NCI-H1694 treated with DMSO at 0.1 percent for 48 hours (cell line): ENCODE data around the gene STEEP1.
"Not testable (repeated sequence)": the region's sequence is repeated elsewhere in the genome, so short reads cannot be mapped to it uniquely, and the experiment has no call there.

Experiments
- DNase-seq: peaks from one replicate; lab custom pipeline; 2025; lab: John Stamatoyannopoulos, UW

STEEP1 gene

DNA sequence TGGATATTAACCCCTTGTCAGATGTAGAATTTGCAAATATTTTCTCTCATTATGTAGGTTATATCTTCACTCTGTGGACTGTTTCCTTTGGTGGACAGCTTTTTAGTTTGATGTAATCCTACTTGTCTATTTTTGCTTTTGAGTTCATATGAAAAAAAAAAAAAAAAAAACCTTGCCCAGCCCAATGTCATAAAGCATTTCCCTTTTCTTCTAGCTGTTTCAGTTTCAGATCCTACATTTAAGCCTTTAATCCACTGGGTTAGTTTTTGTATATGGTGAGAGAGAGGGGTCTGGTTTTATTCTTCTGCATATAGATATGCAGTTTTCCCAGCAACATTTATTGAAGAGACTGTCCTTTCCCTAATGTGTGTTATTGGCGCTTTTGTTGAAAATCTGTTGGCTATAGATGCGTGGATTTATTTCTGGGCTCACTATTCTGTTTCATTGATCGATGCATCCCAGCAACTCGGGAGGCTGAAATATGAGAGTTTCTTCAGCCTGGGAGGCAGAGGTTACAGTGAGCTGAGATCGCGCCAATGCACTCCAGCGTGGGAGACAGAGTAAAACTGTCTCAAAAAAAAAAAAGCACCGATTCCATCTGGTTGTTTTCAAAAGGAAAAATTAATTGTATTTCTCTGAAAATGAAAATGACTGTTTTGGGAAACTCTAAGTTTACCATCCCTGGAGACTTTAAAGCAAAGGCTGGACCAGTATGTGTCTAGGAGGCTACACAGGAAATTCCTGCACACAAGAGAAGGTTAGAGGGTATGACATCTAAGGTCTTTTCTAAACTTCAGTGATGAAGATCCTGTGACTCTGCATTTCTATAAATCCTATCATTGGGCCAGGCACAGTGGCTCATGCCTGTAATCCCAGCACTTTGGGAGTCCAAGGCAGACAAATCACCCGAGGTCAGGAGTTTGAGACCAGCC lies 35.6 kb downstream of the STEEP1 start:
- no peak for DNase-seq

GRCh38 chrX:119523664-119524184 lies 41.5 kb downstream of the STEEP1 start:
- DNase-seq: no peak

DNA sequence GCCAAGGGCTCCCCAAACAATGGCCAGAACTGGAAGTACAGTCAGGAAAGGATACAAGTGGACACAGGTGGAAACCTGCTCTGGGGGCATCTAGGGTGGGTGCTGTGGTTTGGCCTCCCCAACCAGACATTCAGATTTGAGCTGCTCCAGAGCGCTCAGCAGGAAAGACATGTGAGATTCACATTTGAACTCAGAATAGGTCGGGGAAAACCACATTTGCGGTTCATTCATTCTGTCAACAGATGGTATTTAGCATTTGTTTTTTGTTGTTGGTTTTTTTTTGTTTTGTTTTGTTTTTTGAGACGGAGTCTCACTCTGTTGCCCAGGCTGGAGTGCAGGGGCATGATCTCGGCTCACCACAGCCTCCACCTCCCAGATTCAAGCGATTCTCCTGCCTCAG lies 44.0 kb downstream of the STEEP1 start:
- DNase-seq: no peak

GRCh38 chrX:119518371-119518770 lies 46.8 kb downstream of the STEEP1 start:
- DNase-seq: no peak

GRCh38 chrX:119516157-119516702 lies 49.0 kb downstream of the STEEP1 start:
- peak; percentile 91 for DNase-seq

DNA sequence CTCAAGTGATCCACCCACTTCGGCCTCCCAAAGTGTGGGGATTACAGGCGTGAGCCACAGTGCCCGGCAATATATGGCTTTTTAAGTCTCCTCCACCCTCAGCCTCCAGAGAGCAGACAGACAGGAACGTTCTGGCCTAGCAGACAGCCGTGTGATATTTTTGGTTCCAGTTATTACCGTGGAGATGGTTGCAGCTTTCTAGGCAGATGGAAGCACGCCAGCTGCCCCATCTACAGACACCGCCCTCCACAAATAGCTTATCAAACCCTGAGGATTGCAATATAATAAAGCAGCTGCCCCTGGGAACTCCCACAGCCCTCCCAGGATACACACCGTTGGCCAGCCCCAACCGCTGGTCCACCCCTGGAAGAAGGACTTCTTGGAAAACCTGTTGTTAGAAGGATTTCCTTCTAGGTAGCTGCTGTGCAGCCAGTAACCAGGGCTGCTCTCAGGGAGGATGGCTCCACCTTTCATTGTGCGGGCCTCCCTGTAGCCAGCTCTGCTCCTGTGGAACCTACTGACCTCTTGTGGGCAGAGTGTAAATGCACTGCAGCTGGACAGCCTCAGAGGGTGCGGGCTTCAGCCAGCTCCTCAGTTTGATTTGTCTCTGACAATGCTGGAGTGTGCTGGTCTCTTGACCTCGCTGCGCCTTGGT lies 52.9 kb downstream of the STEEP1 start:
- DNase-seq: peak; percentile 30

DNA sequence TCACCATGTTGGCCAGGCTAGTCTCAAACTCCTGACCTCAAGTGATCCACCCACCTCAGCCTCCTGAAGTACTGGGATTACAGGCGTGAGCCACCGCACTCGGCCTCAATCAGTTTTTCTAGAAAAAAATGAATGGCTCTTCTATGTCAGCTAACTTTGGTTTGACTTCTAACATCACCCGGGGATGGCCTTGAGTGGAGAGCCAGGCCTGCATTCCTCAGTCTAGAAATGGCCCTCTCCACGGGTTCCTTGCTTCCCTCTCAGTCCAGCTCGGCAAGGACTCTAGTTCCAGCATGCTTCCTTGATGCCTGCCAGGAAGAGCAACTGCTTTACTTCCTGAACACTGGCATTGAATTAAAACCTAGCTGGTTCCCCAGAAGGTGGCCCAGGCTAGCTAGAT lies 58.0 kb downstream of the STEEP1 start:
- DNase-seq: no peak

DNA sequence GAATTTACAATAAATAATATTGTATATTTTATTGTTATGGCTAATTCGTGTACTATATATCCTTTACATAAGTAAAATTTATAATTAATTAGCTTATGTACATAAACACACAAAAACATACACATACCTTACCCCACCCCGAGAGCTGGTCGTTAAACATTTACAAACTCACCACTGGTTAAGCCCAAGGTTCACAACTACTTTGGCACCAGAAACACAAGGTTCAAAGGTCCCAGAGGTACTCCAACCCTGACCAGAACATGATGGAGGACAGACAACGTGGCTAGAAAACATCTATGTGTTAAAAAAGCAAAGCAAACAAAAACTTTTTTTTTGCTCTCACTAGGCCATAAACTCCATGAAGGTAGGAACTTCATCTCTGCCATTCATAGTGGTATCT lies 59.3 kb downstream of the STEEP1 start:
- no peak for DNase-seq

DNA sequence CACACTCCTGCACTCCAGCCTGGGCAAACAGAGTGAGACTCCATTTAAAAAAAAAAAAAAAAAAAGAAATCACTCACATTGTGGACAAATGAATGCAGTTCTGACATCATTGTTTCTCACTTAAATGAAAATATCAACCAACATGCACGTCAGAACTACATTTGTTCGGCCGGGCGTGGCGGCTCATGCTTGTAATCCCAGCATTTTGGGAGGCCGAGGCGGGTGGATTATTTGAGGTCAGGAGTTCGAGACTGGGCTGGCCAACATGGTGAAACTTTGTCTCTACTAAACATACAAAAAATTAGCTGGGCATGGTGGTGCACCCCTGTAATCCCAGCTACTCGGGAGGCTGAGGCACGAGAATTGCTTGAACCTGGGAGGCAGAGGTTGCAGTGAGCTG lies 60.1 kb downstream of the STEEP1 start:
- DNase-seq: not testable (repeated sequence)

DNA sequence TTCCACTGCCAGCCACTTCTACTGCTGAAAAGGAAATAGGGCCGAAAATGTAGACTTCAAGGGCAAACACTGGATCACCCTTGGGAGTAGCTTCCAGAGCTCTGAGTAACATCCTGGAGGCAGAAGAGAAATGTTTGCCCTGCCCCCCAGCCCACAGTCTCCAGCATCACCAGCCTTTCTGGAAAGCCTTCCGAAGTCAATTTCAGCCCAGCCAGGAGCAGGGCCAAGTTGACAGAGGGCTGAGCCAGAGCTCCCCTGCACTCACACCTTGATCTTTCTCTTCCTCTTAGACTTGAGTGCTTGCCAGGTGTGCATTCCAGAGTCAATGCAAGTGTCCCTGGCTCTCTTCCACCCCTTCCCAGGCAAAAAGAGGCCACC lies 61.7 kb downstream of the STEEP1 start:
- no peak for DNase-seq

DNA sequence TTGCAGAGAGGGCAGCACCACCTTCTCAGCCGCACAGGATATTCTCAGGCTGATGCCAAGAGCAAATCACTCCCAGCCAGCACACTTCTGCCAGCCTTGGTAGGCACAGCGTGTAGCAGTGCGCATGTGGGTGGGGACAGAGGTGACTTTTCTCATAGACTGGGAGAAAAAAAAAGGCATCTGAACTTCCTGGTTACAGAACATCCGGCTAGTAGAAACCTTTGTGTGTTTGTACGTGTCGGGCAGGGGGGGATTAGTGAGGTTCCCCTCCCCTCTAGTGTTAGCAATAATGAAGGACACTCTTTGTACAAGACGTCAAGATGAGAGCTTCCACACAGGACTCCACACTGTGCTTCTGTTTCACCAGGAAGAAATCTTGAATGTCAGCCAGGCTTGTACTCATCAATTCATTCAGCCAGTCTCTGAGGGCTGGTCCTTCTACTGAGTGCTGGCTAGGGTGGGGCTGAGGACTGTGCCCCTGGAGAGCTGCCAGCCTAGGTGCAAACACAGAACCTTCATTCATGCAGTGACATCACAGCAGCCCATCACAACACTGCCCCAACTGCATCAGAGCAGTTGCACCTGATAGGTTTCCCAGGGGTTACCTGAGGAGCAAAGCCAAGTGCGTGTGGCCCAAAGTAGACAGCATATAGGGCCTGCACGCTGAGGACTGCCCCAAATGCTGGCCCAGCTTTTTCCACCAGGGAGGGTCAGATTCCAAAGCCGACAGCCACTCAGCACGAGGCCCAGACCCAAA lies 62.3 kb downstream of the STEEP1 start:
- DNase-seq: no peak

DNA sequence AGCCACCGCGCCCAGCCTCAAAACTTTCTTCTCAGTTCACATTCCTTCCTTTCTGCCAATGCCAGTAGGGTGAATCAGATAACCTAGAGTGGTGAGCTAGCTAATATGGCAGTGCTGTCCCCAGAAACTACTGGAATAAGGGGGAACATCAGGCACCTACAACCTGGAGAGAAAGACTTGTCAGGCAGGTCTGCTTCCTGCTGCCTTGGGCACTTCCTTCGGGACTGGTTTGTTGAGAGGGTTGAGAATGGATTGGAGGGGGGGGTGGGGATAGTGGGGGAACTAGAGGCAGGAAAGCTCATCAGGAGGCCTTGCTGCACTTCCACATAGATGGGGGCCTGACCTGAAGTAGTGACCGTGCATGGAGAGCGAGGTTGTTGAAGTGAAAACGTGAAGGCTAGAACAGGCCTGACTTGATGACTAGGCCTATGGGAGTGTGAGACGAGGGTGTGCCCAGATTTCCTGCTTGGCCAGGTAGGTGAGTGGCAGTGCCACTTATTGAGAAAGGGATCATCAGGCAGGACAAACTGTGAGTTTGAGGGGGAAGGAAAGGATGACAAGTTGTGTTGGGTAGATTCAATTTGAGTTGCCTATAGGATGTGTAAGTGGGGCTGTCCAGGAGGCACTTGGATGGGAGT lies 63.6 kb downstream of the STEEP1 start:
- no peak for DNase-seq

- no peak for DNase-seq
Measured at GRCh38 chrX:119500061-119500800, 65.0 kb downstream of the STEEP1 start.

- no peak for DNase-seq
Measured at GRCh38 chrX:119497185-119497584, 68.0 kb downstream of the STEEP1 start.

DNA sequence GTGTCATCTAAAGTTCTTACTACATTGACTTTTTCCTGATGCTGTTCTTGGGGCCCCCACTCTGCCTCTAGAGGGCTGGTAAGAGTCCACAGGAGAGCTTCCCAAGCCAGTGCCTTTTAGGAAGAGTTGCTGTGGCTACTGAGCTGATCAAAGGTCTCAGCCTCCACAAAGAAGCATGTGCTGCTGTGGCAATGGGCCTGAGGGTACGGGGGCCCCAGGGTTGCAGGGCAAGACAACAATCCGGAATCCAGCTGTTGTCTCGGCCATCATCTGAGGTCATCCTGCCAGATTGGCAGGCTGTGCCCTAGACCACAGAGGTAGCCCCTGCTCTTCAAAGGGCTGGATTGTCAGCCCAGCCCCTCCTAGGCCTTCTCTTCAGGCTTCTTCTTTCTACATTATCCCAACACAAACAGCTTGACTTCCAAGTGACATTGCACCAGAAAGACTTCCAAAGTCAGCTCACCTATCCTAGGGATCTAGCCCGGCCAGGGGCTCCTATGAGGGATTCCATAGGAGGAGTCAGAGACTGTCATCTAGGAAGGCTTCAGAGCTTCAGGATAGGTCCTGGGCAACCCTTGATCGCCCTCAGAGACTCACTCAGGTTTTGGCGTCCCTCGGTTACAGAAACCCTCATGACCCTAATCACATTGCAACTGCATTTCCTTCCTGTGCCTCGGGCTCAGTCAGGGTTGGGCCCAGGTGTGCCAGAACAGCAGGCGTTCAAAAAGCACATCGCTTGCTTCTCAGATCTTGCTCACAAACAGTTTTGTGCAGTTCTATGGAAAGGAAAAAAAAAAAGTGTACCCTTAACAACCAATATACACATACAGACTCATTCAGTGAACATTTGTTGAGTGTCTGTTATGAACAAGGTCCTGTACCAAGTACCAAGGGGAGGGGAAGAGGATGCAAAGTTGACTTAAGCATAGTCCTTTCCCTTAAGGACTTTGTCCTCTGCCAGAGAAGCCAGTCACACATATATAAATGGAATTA lies 69.2 kb downstream of the STEEP1 start:
- DNase-seq: no peak

DNA sequence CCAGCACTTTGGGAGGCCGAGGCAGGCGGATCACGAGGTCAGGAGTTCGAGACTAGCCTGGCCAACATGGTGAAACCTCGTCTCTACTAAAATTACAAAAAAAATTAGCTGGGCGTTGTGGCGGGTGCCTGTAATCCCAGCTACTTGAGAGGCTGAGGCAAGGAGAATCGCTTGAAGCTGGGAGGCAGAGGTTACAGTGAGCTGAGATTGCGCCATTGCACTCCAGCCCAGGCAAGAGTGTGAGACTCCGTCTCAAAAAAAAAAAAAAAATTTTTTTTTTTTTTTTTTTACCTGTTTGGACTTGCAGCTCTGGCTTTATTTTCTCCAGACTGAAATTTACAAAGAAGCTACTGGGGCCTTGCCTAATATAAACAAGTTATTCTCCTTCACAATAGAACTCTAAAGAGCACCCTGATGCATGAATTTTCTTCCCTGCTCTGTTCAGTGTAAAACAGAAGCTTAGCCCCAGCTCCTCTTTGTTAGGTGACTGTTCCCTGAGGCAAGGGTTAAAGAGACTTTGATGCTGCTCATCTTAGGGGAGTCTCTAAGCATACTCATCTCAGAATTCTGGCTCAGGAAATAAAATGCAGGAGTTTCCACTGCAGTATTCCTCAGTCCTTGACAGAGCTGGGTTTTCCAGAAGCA lies 71.2 kb downstream of the STEEP1 start:
- DNase-seq: not testable (repeated sequence)

- no peak for DNase-seq
Measured at GRCh38 chrX:119492463-119492862, 72.7 kb downstream of the STEEP1 start.

GRCh38 chrX:119489212-119490074 lies 75.8 kb downstream of the STEEP1 start:
- DNase-seq: no peak
